Activated CD8-positive, alpha-beta T cell treated with anti-CD3 and anti-CD28 coated beads for 36 hours (primary cell): ENCODE data around the gene ACTR3C. TPM values are rescaled to one million over a fixed set of nuclear protein-coding genes. Genes with fewer than 3 reads are reported as not detected.
"Not testable (repeated sequence)": the region's sequence is repeated elsewhere in the genome, so short reads cannot be mapped to it uniquely, and the experiment has no call there.

Experiments
- ATAC-seq: fragments of 200-7000 bp; cut with Tn5 transposase; one replicate; pipeline ENCODE4 v1.10.0; 2021; ENCODE audit warnings: mild to moderate bottlenecking, moderate library complexity
- CTCF ChIA-PET: fragments of 350-600 bp; sonication (Branson Sonifier 250); formaldehyde crosslinking; loops from one replicate; lab custom pipeline; 2021; ENCODE audit warnings: antibody characterized with exemption; lab: Charles Lee
- POLR2A ChIA-PET: fragments of 350-600 bp; sonication (Branson Sonifier 250); formaldehyde crosslinking; loops from one replicate; lab custom pipeline; 2021; ENCODE audit warnings: antibody characterized with exemption; lab: Charles Lee
- DNase-seq: peaks from one replicate; pipeline ENCODE4 v3.0.0-alpha.2; 2020
- H3K27ac Mint-ChIP-seq: one replicate; pipeline ENCODE4 v1.8.0; 2021; ENCODE audit warnings: mild to moderate bottlenecking, mixed read lengths
- H3K27me3 Mint-ChIP-seq: one replicate; pipeline ENCODE4 v1.8.0; 2021; ENCODE audit warnings: mixed read lengths
- H3K36me3 Mint-ChIP-seq: one replicate; pipeline ENCODE4 v1.8.0; 2021; ENCODE audit warnings: low read depth, mixed read lengths
- H3K4me1 Mint-ChIP-seq: one replicate; pipeline ENCODE4 v1.8.0; 2021; ENCODE audit warnings: low read depth, mixed read lengths
- H3K4me3 Mint-ChIP-seq: one replicate; pipeline ENCODE4 v1.8.0; 2021; ENCODE audit warnings: mild to moderate bottlenecking, moderate library complexity, mixed read lengths
- H3K9me3 Mint-ChIP-seq: one replicate; pipeline ENCODE4 v1.8.0; 2021; ENCODE audit warnings: mixed read lengths
- intact Hi-C: fragments of 100-400 bp; cut with micrococcal nuclease; formaldehyde crosslinking; loops from one replicate; pipeline ENCODE4 v1.10.0; 2022
- total RNA-seq, 2 experiments: library from RNA; stranded (reverse); gene quantifications; one replicate each; pipeline ENCODE4 v1.2.3, GENCODE V29; 2021
- TF ChIP-seq, protein P1 (sequence below): fragments of 200-600 bp; IDR thresholded peaks from one replicate; pipeline ENCODE4 v1.8.0; 2022; ENCODE audit warnings: antibody characterized with exemption, mild to moderate bottlenecking

The ACTR3C gene
- total RNA-seq, 2 experiments from 2014 or later: 2.6 to 2.9 TPM

DNA sequence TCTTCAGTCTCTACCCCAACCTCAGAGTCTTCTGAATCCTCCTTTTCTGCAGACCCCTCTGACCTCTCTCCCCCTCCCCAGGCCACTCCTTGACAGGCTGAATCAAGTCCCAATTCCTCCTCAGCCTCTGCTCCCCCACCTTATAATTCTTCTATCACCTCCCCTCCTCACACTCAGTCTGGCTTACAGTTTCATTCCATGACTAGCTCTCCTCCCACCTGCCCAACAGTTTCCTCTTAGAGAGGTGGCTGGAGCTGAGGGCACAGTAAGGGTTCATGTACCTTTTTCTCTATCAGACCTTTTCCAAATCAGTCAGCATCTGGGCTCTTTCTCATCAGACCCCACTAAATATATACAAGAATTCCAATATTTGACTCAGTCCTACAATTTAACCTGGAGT lies 14.8 kb downstream of the ACTR3C start:
- ChIA-PET POLR2A (interaction anchor here (1.4 kb wide), 1 partner anchor 12 kb away, joined by 6 read pairs; no protein-coding TSS in a partner anchor), CTCF (no interaction called here)
- Mint-ChIP-seq H3K36me3 (no peaks in the 10 kb centered on the region), H3K4me3 (no peak overlapping the region), H3K4me1 (peaks cover 7% of the 10 kb centered on the region), H3K27ac (no peak overlapping the region), H3K27me3 (no peaks in the 10 kb centered on the region), H3K9me3 (no peaks in the 10 kb centered on the region)
- TF ChIP-seq, protein P1, sequence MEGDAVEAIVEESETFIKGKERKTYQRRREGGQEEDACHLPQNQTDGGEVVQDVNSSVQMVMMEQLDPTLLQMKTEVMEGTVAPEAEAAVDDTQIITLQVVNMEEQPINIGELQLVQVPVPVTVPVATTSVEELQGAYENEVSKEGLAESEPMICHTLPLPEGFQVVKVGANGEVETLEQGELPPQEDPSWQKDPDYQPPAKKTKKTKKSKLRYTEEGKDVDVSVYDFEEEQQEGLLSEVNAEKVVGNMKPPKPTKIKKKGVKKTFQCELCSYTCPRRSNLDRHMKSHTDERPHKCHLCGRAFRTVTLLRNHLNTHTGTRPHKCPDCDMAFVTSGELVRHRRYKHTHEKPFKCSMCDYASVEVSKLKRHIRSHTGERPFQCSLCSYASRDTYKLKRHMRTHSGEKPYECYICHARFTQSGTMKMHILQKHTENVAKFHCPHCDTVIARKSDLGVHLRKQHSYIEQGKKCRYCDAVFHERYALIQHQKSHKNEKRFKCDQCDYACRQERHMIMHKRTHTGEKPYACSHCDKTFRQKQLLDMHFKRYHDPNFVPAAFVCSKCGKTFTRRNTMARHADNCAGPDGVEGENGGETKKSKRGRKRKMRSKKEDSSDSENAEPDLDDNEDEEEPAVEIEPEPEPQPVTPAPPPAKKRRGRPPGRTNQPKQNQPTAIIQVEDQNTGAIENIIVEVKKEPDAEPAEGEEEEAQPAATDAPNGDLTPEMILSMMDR: no peak
- DNase-seq: no peak
- ATAC-seq: no peak
- intact Hi-C loops: no loop called here

DNA sequence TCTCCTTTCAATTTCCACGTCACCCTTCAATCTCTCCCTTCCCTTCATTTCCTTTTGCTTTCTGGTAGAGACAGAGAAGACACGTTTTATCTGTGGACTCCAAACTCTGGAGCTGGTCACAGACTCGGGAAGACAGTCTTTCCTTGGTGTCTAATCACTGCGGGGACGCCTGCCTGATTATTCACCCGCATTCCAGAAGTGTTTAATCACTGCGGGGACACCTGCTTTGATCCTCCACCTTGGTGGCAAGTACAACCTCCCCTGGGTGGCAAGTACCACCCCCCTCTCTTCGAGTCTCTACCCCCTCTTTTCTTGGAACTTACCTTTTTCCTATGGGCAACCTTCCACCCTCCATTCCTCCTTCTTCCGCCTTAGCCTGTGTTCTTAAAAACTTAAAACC lies 15.4 kb downstream of the ACTR3C start:
- Mint-ChIP-seq H3K27ac (no peak overlapping the region), H3K27me3 (no peaks in the 10 kb centered on the region), H3K9me3 (no peaks in the 10 kb centered on the region), H3K4me1 (peaks cover 7% of the 10 kb centered on the region), H3K4me3 (no peak overlapping the region), H3K36me3 (no peaks in the 10 kb centered on the region)
- CTCF ChIA-PET: no interaction called here
- intact Hi-C loops: no loop called here
- DNase-seq: no peak
- TF ChIP-seq, protein P1: no peak
- POLR2A ChIA-PET: interaction anchor here (1.4 kb wide), 1 partner anchor 13 kb away, joined by 6 read pairs; no protein-coding TSS in a partner anchor
- no peak for ATAC-seq

DNA sequence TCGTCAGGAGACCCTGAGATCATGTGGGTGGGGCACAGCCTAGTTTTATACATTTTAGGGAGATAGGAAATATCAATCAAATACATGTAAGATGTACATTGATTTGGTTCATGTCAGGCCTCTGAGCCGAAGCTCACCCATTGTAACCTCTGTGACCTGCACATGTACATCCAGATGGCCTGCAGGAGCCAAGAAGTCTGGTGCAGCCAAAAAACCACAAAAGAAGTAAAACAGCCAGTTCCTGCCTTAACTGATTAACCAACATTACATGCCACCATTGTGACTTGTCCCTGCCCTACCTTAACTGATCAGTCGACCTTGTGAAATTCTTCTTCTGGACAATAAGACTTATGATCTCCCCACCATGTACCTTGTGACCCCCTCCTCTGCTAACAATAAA lies 16.2 kb downstream of the ACTR3C start:
- no peak overlapping the region for H3K27ac Mint-ChIP-seq

DNA sequence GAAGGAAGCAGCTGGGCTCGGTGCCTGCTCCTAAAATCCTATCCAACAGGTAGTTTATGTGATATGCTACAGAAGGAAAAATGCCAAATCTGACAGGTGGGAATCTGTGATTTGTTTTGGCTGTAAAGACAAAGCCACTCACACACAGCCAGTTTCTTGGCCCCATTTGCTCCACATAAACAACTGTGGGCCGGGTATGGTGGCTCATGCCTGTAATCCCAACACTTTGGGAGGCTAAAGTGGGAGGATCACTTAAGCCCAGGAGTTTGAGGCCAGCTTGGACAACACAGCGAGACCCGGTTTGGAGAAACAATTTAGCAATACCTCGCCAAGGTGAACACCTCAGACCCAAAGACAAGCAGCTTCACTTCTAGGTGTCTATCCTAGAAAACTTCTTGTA lies 17.0 kb downstream of the ACTR3C start:
- ATAC-seq, DNase-seq, H3K36me3 Mint-ChIP-seq, H3K9me3 Mint-ChIP-seq, POLR2A ChIA-PET, H3K27ac Mint-ChIP-seq, intact Hi-C loops, H3K4me1 Mint-ChIP-seq, H3K27me3 Mint-ChIP-seq, H3K4me3 Mint-ChIP-seq: not testable (repeated sequence)
- CTCF ChIA-PET: interaction anchor here (1.1 kb wide), 1 partner anchor 11 kb away, joined by 4 read pairs; no protein-coding TSS in a partner anchor

More for the DNA sequence above, 16.2 kb downstream of the ACTR3C start:
- ChIA-PET CTCF (no interaction called here), POLR2A (no interaction called here)
- Mint-ChIP-seq H3K4me1 (peaks cover 7% of the 10 kb centered on the region), H3K4me3 (no peak overlapping the region), H3K9me3 (no peaks in the 10 kb centered on the region), H3K27me3 (no peaks in the 10 kb centered on the region), H3K36me3 (no peaks in the 10 kb centered on the region)
- DNase-seq (no peak), ATAC-seq (no peak)
- TF ChIP-seq, protein P1: no peak
- intact Hi-C loops: no loop called here

DNA sequence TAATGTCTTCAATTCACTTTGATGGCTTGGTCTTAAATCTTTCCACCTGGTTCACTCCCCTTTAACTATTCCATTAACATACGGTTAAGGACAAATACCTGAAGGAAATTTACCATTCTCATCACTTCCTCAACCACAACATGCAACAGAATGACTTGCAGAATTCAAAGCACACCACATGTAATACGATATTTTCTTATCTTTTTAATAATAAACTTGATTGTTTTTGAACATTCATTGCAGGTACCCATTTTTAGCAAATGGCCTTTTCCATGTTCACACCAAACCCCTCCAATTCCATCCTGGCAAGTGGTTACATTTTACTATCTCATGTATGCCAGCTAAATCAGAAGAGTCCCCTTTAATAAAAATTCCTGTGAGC lies 17.5 kb downstream of the ACTR3C start:
- CTCF ChIA-PET: interaction anchor here (1.1 kb wide), 1 partner anchor 11 kb away, joined by 4 read pairs; no protein-coding TSS in a partner anchor
- H3K36me3 Mint-ChIP-seq, H3K4me3 Mint-ChIP-seq, intact Hi-C loops, POLR2A ChIA-PET, ATAC-seq, H3K27me3 Mint-ChIP-seq, H3K4me1 Mint-ChIP-seq, H3K27ac Mint-ChIP-seq, DNase-seq, H3K9me3 Mint-ChIP-seq: not testable (repeated sequence)

DNA sequence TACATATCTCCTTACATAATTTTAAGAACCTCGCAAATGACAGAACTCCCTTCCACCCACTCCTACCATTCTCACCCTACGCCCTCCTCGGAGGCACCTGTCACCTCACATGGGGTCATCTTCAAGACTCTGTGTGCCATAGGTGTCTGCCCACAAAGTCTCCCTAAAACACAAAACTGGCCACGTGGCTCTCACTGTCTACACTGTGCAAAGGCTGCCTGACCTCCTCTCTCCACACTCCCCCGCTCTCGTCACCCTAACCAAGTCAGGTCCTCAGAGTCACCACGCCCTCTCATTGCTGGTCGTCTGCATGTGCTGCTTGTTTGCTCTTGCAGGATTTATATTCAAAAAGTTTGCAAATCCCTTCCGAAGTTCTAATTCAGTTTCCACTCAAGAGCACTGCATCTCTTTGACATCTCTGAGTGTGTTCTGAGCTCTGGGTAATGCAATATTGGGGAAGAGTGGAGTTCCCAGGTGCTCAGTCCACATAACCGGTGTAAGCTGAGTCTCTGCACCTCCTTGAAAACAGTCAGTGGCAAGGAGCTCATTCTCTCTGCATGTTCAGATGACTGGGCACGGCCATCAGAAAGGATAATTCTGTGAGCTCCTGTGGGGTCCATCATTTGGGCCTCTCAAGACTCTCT lies 18.0 kb downstream of the ACTR3C start:
- POLR2A ChIA-PET, DNase-seq, H3K9me3 Mint-ChIP-seq, H3K36me3 Mint-ChIP-seq, ATAC-seq, H3K27me3 Mint-ChIP-seq, intact Hi-C loops, H3K4me3 Mint-ChIP-seq, H3K27ac Mint-ChIP-seq, H3K4me1 Mint-ChIP-seq: not testable (repeated sequence)
- CTCF ChIA-PET: interaction anchor here (1.1 kb wide), 1 partner anchor 12 kb away, joined by 4 read pairs; no protein-coding TSS in a partner anchor

DNA sequence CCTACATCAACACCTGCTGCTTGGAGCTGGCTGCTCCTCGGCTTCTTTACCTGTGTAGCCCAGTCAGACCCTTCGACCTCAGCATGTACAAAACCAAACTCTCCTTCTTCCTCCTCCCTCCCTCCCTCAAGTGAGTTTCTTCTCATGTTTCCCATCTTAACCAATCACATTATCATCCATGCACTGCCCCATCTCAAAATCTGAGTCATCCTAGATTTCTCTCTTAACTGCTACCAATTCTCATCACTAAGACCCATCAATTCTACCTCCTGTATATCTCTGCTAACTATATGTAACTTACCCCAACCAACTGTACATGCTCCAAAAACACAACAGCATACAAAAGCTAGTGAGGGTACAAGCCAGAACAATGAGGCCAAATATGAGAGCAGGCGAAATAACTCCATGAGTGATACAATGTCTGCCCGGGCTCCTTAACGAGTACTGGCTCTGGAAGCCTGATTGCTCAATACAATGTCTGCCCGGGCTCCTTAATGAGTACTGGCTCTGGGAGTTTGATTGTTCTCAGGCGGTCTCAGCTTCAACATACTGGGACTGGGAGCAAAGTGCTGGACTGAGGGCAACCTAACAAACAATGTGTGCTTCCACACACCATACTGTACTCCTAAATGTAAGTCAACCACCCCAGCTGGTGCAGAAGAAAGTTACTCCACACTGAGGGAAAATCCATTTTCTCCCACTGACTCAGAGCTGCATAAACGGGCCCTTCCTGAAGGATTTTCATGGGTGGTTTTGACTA lies 18.7 kb downstream of the ACTR3C start:
- DNase-seq, H3K27me3 Mint-ChIP-seq, H3K36me3 Mint-ChIP-seq, H3K4me3 Mint-ChIP-seq, H3K27ac Mint-ChIP-seq, H3K9me3 Mint-ChIP-seq, H3K4me1 Mint-ChIP-seq, CTCF ChIA-PET, intact Hi-C loops, POLR2A ChIA-PET, ATAC-seq: not testable (repeated sequence)

DNA sequence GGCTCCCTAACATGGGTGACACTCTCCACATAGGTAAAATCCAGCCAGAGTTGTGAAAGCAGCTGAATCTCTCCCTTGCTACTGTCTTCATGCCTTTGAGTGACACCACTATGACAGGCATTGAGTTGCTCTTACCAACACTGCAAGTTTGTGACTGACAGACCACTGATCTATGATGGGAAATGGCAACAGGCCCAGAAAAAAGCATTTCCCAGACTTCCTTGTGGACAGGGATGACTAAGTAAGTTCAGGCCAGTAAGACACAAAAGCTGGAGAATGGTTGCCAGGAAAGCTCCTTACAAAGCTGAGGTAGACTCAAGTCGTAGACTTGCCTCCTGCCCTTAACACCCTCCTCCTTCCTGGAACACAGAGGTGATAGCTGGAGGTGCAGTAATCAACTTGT lies 20.4 kb downstream of the ACTR3C start:
- H3K27me3 Mint-ChIP-seq, H3K36me3 Mint-ChIP-seq, CTCF ChIA-PET, H3K4me3 Mint-ChIP-seq, H3K27ac Mint-ChIP-seq, H3K9me3 Mint-ChIP-seq, ATAC-seq, POLR2A ChIA-PET, DNase-seq, H3K4me1 Mint-ChIP-seq, intact Hi-C loops: not testable (repeated sequence)

DNA sequence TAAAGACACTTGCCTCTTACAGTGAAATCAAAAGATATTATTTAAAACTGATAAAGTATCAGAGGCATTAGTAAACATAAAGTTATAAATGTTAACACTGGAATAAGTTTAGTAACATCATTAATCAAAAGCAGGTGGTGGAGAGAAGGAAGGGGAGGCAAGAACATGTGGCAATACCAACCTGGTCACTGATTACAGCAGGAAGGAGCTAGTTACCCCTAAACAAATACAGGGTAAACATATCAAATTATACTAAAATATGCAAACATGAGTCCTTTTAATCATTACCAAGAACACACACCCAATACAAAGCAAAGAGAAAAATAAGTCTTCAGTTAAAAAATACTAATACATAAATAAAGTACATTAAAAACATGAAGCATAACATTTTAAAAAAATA lies 25.4 kb downstream of the ACTR3C start:
- H3K9me3 Mint-ChIP-seq, H3K27me3 Mint-ChIP-seq, CTCF ChIA-PET, H3K36me3 Mint-ChIP-seq, H3K4me1 Mint-ChIP-seq, H3K4me3 Mint-ChIP-seq, H3K27ac Mint-ChIP-seq, intact Hi-C loops, DNase-seq, POLR2A ChIA-PET, ATAC-seq: not testable (repeated sequence)
